HG02938 (cell line): ENCODE results near the gene SLCO1A2.

Experiments used
- ATAC-seq: cut with Tn5 transposase; IDR thresholded peaks from one replicate; pipeline ENCODE4 v1.9.1; 2021; ENCODE audit warnings: mild to moderate bottlenecking, moderate library complexity; ENCODE audit not compliant: unreplicated experiment

SLCO1A2 gene

GRCh38 chr12:21336656-21337055 lies 1.9 kb upstream of the SLCO1A2 start:
- ATAC-seq = no peak

- no peak for ATAC-seq
Measured at GRCh38 chr12:21330682-21331253, 3.9 kb downstream of the SLCO1A2 start.

- no peak for ATAC-seq
Measured at GRCh38 chr12:21328578-21328977, 6.1 kb downstream of the SLCO1A2 start.

GRCh38 chr12:21324551-21324950 lies 10.2 kb downstream of the SLCO1A2 start:
- ATAC-seq = no peak

GRCh38 chr12:21323736-21324135 lies 11.0 kb downstream of the SLCO1A2 start:
- no peak for ATAC-seq

GRCh38 chr12:21308785-21309184 lies 25.9 kb downstream of the SLCO1A2 start:
- ATAC-seq = no peak

- ATAC-seq = no peak
Measured at GRCh38 chr12:21305661-21306060, 29.1 kb downstream of the SLCO1A2 start.

GRCh38 chr12:21300632-21301031 lies 34.1 kb downstream of the SLCO1A2 start:
- no peak for ATAC-seq

GRCh38 chr12:21296751-21297406 lies 37.8 kb downstream of the SLCO1A2 start:
- ATAC-seq = peak; percentile 76

GRCh38 chr12:21296348-21296747 lies 38.4 kb downstream of the SLCO1A2 start:
- ATAC-seq = no peak

- ATAC-seq = no peak
Measured at GRCh38 chr12:21294176-21294575, 40.5 kb downstream of the SLCO1A2 start.

GRCh38 chr12:21292111-21292510 lies 42.6 kb downstream of the SLCO1A2 start:
- ATAC-seq = no peak

- ATAC-seq = no peak
Measured at GRCh38 chr12:21289698-21290097, 45.0 kb downstream of the SLCO1A2 start.

GRCh38 chr12:21276826-21277225 lies 57.9 kb downstream of the SLCO1A2 start:
- no peak for ATAC-seq

GRCh38 chr12:21265932-21266331 lies 68.8 kb downstream of the SLCO1A2 start:
- no peak for ATAC-seq

- no peak for ATAC-seq
Measured at GRCh38 chr12:21264232-21264631, 70.5 kb downstream of the SLCO1A2 start.

GRCh38 chr12:21257172-21257571 lies 77.5 kb downstream of the SLCO1A2 start:
- no peak for ATAC-seq

- ATAC-seq = no peak
Measured at GRCh38 chr12:21252070-21252469, 82.6 kb downstream of the SLCO1A2 start.

- ATAC-seq = peak; percentile 67
Measured at GRCh38 chr12:21248679-21249078, 86.0 kb downstream of the SLCO1A2 start.

- no peak for ATAC-seq
Measured at GRCh38 chr12:21239866-21240265, 94.9 kb downstream of the SLCO1A2 start.

- ATAC-seq = no peak
Measured at GRCh38 chr12:21234395-21234794, 100.3 kb downstream of the SLCO1A2 start.

GRCh38 chr12:21223930-21224329 lies 110.8 kb downstream of the SLCO1A2 start:
- ATAC-seq = no peak

- peak; percentile 73 for ATAC-seq
Measured at GRCh38 chr12:21221778-21222177, 112.9 kb downstream of the SLCO1A2 start.
